Head of caudate nucleus (tissue), 42 donors: ENCODE data around the gene ADAMTSL1.
A peak's percentile ranks its signal among the peaks of the same experiment; 100 is the strongest.

ENCODE experiments used
- DNase-seq, 42 donors: peaks; one replicate each; pipeline versions ENCODE4 v3.0.0 to v3.0.0-alpha.2; 2020 to 2021; ENCODE audit warnings: mixed read lengths in 7 of 42
- intact Hi-C: fragments of 100-400 bp; cut with DNase I; formaldehyde crosslinking; loops from one replicate; pipeline ENCODE4 v1.15.0; 2022

ADAMTSL1 gene

DNA sequence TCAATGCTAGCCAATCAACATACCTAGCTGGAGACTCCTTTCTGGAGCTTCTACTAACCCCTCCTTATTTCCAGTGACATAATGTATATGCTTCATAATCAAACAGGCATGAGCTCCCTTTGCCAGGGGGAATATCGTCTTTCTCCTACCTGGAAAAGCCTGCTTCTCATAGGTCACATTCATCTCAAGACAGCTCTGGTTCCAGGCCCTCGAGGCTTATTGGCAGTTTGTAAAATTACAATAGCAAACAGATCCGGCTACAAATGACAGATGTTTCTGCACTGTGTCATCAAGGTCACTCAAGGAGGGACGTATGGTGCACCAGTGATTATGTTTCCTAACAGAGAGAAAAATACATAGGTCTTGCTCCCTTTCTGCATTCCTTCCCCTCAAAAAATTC, 419.1 kb downstream of the ADAMTSL1 start:
- intact Hi-C loops = no loop called here
- no peak for DNase-seq

DNA sequence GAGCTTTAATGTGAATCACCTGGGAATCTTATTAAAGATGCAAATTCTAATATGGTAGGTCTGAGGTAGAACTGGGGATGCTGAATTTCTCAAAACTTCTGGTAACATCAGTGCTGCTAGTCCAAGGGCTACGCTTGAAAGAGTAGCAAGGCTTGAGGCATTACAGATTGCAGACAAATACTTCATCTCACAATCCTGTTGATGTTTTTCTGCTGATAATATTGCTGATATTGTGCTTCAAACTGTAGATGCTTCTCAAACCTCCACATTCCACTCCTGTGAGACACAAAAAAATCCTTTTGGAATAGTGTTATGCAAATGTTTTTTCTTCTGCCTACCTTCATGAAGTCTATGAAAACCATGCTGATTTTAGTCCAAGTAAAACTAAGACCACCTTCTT, 419.5 kb downstream of the ADAMTSL1 start:
- no peak for DNase-seq
- intact Hi-C loops = no loop called here

GRCh38 chr9:18896004-18896403, 422.1 kb downstream of the ADAMTSL1 start:
- DNase-seq = no peak
- intact Hi-C loops = no loop called here

DNA sequence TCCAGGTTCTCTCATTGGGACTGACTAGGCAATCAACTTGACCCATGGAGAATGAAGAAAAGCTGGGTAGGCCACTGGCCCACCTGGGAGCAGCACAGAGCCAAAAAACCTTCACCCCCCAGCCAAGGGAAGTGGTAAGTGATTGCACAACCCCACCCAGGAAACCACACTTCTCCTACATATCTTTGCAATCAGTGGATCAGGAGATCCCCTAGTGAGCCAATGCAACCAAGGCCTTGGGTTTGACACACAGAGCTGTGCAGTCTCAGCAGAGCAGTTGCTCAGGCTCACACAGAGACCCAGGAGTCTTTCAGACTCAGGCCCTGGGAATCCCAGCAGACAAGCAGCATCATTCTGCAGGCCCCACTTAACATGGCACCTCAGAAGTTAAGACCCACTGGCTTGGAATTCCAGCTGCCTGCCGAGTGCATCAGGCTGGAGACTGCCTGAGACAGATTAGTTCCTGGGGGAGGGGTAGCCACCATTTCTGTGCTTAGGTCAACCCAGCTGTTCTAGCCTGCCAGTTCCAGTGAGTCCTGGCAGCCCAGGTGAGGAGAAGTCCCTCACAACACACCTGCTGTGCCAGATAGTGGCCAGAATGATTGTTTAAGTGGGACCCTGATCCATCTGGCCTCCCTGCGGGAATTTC, 422.7 kb downstream of the ADAMTSL1 start:
- intact Hi-C loops = no loop called here
- DNase-seq = no peak

DNA sequence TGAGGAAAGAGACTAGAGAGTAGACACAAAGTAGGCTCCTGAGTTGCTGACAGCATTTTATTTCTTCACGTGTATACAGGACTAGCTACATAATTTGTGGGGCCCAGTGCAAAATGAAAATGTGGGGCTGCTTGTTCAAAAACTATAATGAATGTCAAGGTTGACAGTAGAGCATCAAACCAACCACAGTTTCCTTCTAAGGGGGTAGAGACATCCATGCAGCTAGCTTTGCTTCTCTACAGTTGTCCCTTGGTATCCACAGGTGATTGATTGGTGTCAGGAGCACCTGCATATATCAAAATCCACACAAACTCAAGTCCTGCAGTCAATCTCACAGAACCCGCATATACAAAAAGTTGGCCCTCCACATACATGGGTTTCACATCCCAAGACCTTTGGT, 429.5 kb downstream of the ADAMTSL1 start:
- intact Hi-C loops = no loop called here
- DNase-seq = no peak

DNA sequence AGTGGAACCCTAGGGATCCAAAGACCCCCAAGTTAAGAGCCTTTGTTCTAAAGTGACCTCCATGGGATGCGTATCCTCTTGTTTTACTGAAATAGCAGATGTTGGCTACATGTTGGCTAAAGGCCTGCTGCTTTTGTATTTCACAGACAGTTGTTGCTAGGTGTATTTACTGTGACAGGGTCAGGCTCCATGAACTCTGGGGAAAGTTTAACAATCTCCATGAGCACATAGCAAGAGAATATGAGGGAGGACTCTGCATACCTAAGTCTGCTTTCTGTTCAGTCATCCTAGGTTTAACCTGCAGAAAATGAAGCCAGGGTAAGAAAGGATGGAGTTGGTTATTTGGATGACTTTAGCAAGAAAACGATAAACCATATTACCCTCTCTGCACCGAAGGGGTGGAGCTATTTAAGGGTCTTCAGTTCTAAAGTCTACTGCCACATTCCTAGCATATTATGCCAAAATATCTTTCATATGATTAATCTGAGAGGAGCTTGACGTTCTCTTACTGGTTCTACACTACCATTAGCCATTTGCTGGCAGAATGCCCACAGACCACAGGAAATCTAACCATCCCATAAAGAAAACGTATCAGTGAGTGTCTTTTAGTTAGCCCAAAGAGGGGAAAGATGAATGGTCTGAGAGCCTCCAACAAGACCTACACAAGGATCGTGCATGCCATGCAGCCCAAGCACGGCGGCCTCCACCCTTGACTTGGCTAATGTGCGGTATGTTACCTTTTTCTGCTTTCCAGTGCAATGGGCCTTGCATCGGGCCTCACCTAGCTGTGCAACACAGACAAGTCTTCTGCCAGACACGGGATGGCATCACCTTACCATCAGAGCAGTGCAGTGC, 431.3 kb downstream of the ADAMTSL1 start:
- no peak for DNase-seq
- intact Hi-C loops = no loop called here

DNA sequence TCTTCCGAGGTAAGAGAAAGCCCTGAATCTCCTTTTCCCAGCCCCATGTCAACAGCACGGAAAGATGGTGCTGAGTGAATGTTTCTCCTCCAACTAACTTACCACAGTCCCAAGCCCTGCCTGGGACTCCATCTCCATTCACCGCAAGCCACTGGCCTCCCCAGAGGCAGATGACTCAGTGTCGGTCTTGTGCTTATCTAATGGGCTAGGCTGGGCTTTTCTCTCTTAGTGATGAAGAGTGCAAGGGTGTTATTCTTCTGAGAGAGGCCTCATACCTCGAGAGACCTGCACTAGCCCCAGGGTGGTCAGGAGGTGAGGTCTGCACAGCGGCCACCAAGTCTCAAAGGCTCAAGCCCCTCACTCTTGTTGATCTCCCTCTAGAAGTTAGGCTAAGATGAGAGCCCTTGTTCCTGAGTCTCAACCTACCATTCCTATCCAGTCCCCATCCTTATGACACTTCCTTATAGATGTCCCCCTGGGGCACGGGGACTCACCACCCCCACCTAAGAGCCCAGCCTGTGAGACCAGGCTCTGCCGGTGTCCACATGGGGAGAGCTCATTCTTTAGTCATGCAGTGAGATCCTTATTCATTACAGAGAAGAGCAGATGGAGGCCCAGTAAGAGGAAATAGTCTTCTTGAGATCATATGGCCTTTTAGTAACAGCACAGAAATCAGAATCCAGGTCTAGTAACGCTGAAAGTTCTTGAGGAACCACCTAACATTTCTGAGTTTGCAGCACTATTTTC, 432.1 kb downstream of the ADAMTSL1 start:
- no peak for DNase-seq
- intact Hi-C loops = no loop called here

DNA sequence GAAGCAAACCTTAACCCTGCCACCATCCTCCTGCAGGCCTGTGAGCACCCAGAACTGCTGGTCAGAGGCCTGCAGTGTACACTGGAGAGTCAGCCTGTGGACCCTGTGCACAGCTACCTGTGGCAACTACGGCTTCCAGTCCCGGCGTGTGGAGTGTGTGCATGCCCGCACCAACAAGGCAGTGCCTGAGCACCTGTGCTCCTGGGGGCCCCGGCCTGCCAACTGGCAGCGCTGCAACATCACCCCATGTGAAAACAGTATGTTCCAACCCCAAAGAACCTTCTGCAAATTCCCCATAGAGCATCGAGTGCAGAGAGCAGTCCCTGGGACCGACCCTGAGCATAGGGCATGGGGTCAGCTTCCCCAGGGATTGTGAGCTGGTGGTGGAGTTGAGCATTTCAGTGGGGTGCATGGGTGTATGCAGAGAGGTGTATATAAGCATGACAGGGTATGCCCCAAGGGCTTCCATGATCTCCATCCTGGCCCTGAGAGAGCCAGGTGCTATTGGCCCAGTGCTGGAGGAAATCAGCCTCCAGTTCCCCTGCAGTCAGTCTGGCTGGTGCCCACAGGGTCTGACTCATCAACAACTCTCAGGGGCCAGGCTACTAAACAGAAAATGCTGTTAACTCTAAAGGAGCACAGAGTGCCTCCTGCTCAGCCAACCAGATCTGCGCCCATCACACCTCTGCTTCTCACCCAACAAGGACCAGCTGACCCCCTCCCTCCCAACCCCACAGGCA, 432.9 kb downstream of the ADAMTSL1 start:
- DNase-seq = no peak
- intact Hi-C loops = no loop called here

DNA sequence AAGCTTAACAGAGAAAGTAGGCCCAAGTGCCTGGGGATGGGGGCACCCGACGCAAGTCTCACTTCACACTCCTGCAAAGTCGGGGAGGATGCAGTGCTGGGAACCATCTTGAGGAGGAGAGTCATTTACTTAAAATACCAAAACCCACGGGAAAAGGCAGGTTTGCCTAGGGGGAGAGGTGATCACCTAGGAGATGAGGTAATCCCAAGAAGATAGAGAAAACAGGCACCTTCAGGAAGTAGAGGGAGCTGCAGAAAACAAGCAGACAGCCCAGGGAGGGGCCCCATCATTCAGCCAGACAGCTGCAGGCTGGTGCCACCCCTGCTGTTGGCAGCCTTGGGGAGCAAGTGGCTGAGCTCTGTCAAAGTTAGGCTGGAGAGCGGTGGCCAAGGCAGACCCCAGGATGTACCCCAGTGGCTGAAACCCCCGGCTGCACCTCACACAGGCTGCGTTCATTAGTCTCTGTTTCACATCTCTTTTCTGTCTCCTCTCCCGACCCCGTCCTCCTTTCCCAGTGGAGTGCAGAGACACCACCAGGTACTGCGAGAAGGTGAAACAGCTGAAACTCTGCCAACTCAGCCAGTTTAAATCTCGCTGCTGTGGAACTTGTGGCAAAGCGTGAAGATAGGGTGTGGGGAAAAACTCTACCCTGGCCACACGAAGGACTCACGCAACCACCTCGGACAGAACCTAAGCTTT, 434.1 kb downstream of the ADAMTSL1 start:
- intact Hi-C loops = no loop called here
- DNase-seq = no peak

DNA sequence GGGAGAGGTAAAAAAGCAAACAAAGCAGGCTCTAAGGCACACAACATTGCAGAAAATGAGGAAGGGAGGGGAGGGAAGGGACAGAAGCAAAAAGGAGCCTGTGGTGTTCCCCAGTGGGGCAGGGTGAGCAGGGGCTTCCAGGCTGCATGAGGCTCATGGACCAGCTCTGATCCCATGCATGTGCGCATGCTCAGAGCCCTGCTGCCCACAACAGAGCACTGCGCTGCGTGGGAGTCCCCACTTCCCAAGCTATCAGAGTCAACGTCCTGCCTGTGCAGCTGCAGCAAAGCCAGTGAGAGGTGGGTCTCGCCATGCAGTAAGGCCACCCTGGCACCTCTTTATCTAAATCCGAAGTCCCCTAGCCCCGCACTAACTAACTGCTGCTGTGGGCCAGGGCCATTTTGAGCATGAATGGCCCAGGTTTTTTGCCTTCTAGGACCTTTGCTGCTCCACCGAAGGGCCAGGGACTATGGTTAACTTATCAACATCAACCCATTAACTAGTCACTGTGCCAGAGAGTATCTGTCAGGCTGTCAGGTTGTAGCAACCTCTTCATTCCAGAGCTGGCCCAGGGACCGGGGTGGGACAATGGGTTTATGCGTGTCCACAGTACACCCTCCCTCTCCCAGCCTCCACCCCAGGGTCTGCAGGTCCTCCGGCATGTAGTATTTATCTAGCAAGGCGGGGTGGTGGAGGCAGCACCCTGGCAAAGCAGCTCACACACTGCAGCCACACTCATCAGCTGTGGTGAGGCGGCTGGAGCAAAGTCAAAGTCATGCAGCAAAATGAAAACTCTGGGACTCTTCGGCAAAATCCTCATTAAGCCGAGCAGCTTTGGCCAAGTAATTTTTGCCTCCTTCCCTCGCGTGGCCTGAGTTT, 435.4 kb downstream of the ADAMTSL1 start:
- intact Hi-C loops = no loop called here
- DNase-seq = no peak

DNA sequence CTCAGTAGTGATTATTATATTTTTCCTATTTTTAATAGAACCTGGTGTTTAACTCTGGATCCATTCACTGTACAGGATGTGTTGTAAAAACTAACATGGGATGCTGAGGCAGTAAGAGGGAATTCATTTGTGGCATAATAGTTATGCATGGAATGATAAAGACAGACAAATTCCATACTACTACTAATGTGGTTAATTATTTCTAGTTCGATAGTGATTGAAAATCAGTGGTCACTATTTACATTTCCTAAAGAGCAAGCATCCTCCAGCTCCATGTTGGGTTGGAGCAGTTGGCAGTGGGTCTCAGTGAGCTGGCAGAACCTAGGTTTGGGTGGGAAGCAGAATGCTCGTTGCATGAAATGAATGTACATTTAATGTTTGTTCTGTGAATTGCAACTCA, 436.5 kb downstream of the ADAMTSL1 start:
- intact Hi-C loops = no loop called here

DNA sequence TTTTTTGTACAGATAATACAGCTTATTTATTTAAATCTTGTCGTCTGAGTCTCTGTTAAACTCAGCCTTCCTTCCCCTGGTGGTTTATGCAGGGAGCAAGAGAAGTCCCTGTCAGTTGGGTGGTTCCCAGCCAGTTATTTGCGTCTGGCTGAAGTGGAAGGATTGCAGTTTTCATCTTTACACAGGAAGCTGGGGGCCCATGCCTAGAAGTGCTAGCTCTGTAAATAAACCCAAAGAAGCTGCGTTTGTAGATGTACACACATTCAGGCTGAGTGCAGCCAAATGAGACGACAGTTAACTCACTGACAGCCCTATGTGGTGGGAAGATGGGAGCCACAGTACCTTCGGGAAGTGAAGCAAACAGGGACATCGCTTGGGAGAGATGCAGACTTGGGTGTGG, 437.0 kb downstream of the ADAMTSL1 start:
- DNase-seq = no peak
- intact Hi-C loops = no loop called here

More for the DNA sequence above, 436.5 kb downstream of the ADAMTSL1 start:
- no peak for DNase-seq

- intact Hi-C loops = no loop called here
- no peak for DNase-seq
Observed at GRCh38 chr9:18911714-18912342, 437.9 kb downstream of the ADAMTSL1 start.

- DNase-seq = peak in 1 of 42 donors; percentile 26
- intact Hi-C loops = no loop called here
Observed at GRCh38 chr9:18920141-18921084, 446.5 kb downstream of the ADAMTSL1 start.

GRCh38 chr9:18921366-18922075, 447.6 kb downstream of the ADAMTSL1 start:
- intact Hi-C loops = no loop called here

More at GRCh38 chr9:18921366-18922075, 447.6 kb downstream of the ADAMTSL1 start:
- DNase-seq = no peak
